ENCODE results near the gene SYCE3. TPM values are rescaled to one million over a fixed set of nuclear protein-coding genes. Genes with fewer than 3 reads are reported as not detected.

The SYCE3 gene
- total RNA-seq, 2 experiments from 2014 or later = not detected

DNA sequence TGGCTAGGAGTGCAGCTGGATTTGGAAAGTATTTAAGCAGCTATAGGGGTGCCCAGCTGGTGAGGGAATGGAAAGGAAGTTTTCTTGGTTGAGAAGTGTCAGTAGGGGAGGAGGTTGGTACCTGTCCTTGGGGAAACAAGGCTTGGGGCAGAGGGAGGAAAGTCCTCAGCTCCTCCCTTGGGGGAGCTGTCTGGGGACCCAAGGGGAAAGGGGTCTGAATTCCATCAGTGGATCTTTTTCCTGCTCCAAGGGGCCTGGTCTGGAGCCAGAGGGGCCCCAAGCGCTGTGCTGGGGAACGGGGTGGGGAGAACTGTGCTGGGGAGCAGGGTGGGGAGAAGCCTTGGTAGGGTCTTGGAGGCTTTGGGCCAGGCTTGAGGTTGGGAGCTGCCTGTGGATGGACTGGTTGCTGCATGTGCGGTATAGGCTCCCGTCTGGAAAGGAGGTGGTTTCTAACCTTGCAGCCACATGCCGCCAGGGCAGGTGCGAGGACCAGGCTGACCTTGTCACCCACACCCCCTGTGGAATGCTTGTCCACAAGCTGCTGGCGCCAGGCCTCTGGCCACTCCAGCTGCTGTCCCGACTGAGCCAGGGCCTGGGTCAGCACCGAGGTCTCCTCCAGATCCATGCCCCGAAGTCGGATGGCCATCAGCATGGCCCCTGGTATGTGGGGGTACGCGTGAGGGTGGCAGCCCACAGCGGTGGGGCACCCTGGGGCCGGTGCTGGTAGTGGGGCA is 33.9 kb downstream of the SYCE3 start:
- H4K20me1 ChIP-seq (ENCODE audit: insufficient read depth, low read length) = no peaks in the 10 kb centered on the region
- no peaks in the 10 kb centered on the region for H3K9me2 ChIP-seq (ENCODE audit: insufficient read depth, low read length)
- no TSS peak for BruUV-seq (replicated peaks)
- intact Hi-C loops (cut with micrococcal nuclease; ENCODE audit: unreplicated experiment) = loop anchor here (5.0 kb wide), 1 partner anchor 287 kb away; no protein-coding TSS in a partner anchor
- H3K27ac ChIP-seq (ENCODE audit: low read depth, low read length, poor library complexity, severe bottlenecking) = no peak overlapping the region
- no peak overlapping the region; the same call in 1 of the 2 replicates for H3K4me2 ChIP-seq (ENCODE audit: low read length)
- POLR2A ChIA-PET = no interaction called here
- peaks cover 12% of the 10 kb centered on the region for H3K36me3 ChIP-seq (ENCODE audit: insufficient read depth, low read length)
- TF ChIP-seq EZH2phosphoT487 (IDR thresholded peaks at IDR 0.05; ENCODE audit: borderline replicate concordance, low read depth, low read length) (no peak), CTCF (conservative IDR thresholded peaks at IDR 0.05; ENCODE audit: low read length) (no peak)
- H3K79me2 ChIP-seq (ENCODE audit: insufficient read depth, low read depth, low read length) = peaks cover 4% of the 10 kb centered on the region; the same call in 1 of the 2 replicates
- H3K4me1 ChIP-seq (ENCODE audit: insufficient read depth, low read length, poor library complexity, severe bottlenecking) = peaks cover 56% of the 10 kb centered on the region
- no peaks in the 10 kb centered on the region for H3K9me3 ChIP-seq (ENCODE audit: low read length)
- CTCF ChIA-PET (ENCODE audit: unreplicated experiment) = interaction anchor here (0.6 to 1.1 kb wide), 2 partner anchors 11 to 20 kb away, joined by 3 to 5 read pairs; no protein-coding TSS in a partner anchor
- no peak overlapping the region for H3K4me3 ChIP-seq (ENCODE audit: low read depth, low read length, poor library complexity, severe bottlenecking)
- peak; percentile 23 for DNase-seq (ENCODE audit: low spot score)
- H2AFZ ChIP-seq (ENCODE audit: low read length) = no peak overlapping the region

DNA sequence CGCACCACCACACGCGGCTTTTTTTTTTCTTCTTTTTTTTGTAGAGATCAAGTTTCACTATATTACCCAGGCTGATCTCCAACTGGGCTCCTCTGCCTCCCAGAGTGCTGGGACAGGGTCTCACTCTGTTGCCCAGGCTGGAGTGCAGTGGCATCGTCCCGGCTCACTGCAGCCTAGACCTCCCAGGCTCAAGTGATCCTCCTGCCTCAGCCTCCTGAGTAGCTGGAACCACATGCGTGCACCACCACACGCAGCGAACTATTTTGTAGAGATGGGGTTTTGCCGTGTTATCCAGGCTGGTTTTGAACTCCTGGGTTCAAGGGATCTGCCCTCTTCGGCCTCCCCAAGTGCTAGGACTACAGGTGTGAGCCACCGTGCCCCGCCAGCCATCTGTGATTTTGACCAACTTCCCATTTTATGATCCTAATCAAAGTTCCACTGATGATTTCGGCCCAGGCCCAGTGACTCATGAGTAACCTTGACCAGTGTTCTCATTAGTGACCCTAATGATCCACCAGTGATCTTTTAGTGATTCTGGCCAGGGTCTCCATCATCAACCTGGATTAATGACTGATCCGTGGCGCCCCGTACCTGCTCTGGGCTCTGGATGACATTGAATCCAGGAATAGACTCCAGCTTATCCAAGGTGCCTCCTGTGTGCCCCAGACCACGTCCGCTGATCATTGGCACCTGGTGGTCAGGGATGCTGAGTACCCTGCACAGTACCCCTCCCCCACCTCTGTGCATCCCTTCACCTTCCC is 34.6 kb downstream of the SYCE3 start:
- no TSS peak for BruUV-seq (replicated peaks)
- H4K20me1 ChIP-seq (ENCODE audit: insufficient read depth, low read length) = no peaks in the 10 kb centered on the region
- no peak for TF ChIP-seq EZH2phosphoT487 (IDR thresholded peaks at IDR 0.05; ENCODE audit: borderline replicate concordance, low read depth, low read length)
- no peak for TF ChIP-seq CTCF (conservative IDR thresholded peaks at IDR 0.05; ENCODE audit: low read length)
- DNase-seq (ENCODE audit: low spot score) = peak; percentile 20
- CTCF ChIA-PET (ENCODE audit: unreplicated experiment) = interaction anchor here (0.6 kb wide), 1 partner anchor 19 kb away, joined by 5 read pairs; no protein-coding TSS in a partner anchor
- H3K79me2 ChIP-seq (ENCODE audit: insufficient read depth, low read depth, low read length) = peaks cover 4% of the 10 kb centered on the region; the same call in 1 of the 2 replicates
- POLR2A ChIA-PET = no interaction called here
- H3K9me3 ChIP-seq (ENCODE audit: low read length) = no peaks in the 10 kb centered on the region
- intact Hi-C loops (cut with micrococcal nuclease; ENCODE audit: unreplicated experiment) = loop anchor here (2.0 to 5.0 kb wide), 3 partner anchors 35 to 286 kb away; partner anchors contain the start of gene SYCE3
- H3K27ac ChIP-seq (ENCODE audit: low read depth, low read length, poor library complexity, severe bottlenecking) = no peak overlapping the region
- H3K4me3 ChIP-seq (ENCODE audit: low read depth, low read length, poor library complexity, severe bottlenecking) = no peak overlapping the region
- H2AFZ ChIP-seq (ENCODE audit: low read length) = no peak overlapping the region
- no peak overlapping the region for H3K4me2 ChIP-seq (ENCODE audit: low read length)
- H3K36me3 ChIP-seq (ENCODE audit: insufficient read depth, low read length) = peaks cover 20% of the 10 kb centered on the region
- no peaks in the 10 kb centered on the region for H3K9me2 ChIP-seq (ENCODE audit: insufficient read depth, low read length)
- peaks cover 49% of the 10 kb centered on the region for H3K4me1 ChIP-seq (ENCODE audit: insufficient read depth, low read length, poor library complexity, severe bottlenecking)

Measured in OCI-LY7 (cell line).